Glomerular visceral epithelial cell (primary cell): ENCODE measurements around the gene ARHGAP26.

Experiments used
- DNase-seq: peaks from one replicate; pipeline ENCODE4 v3.0.0-alpha.2; 2016; ENCODE audit errors: extremely low spot score

ARHGAP26 gene

GRCh38 chr5:142748568-142749249, 21.5 kb upstream of the ARHGAP26 start:
- DNase-seq: peak; percentile 46

- peak; percentile 46 for DNase-seq
Measured at GRCh38 chr5:142749321-142749720, 20.9 kb upstream of the ARHGAP26 start.

DNA sequence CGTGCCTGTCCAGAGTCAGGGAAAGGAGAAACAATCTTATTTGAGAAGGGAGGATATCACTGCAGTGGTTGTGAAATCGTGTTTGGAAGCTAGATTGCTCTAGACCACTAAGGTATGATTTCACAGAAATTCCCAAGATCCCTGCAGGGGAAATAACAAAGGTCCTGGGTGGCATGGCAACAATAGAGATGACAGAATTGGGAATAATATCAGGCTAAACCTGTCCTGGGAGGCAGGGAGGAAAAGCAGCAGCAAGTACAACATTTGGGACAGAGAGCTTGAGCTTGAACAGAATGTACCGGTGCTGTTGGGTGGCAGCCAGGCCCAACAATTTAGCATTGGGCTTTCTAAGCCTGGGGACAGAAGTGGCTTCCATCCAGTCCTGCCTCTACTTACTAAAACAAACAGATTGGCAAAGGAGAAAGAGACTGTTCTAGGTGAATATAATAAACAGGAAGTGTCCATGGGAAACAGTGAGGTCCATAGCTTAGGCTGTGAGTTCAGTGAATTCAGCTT, 17.0 kb upstream of the ARHGAP26 start:
- DNase-seq: no peak

GRCh38 chr5:142754031-142754430, 16.1 kb upstream of the ARHGAP26 start:
- DNase-seq: no peak

- no peak for DNase-seq
Measured at GRCh38 chr5:142756576-142756975, 13.6 kb upstream of the ARHGAP26 start.

GRCh38 chr5:142757564-142757963, 12.6 kb upstream of the ARHGAP26 start:
- DNase-seq: no peak

- DNase-seq: no peak
Measured at GRCh38 chr5:142758062-142758795, 11.9 kb upstream of the ARHGAP26 start.

DNA sequence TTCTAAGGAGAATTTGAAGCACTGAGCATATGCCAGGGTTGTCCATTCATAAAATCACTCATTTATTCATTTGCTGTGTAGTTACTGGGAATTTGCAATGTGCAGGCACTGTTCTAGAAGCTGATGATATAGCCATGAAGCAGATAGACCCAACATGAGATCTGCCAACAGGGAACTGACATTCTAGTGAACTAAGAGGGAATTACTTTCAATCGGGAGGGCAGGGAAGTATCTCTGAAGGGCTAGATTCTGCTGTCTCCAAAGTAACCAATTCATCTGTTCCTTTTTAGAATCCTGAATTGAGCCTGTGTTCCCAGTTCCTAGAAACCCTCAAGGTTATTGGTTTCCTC, 11.4 kb upstream of the ARHGAP26 start:
- DNase-seq: no peak

- DNase-seq: no peak
Measured at GRCh38 chr5:142763701-142764100, 6.5 kb upstream of the ARHGAP26 start.

- no peak for DNase-seq
Measured at GRCh38 chr5:142767178-142767577, 3.0 kb upstream of the ARHGAP26 start.

DNA sequence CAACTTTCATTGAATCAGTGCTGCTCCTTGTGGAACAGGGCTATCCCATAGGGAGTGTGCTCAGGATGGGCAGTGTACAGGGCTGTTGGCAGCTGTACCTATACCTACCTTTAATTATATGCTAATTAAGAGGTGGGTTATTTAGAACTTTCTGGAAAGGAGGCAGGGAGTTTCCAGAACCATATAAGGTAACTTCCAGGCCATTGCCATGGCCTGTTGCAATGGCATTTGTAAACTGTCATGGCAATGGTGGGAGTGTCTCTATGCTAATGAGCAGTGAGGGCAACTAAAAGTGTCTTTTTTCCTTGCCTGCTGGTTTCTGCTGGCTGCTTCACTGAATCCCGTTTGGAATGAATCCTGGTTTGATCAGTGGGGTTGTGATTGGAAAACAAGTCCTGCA, 2.3 kb upstream of the ARHGAP26 start:
- no peak for DNase-seq

DNA sequence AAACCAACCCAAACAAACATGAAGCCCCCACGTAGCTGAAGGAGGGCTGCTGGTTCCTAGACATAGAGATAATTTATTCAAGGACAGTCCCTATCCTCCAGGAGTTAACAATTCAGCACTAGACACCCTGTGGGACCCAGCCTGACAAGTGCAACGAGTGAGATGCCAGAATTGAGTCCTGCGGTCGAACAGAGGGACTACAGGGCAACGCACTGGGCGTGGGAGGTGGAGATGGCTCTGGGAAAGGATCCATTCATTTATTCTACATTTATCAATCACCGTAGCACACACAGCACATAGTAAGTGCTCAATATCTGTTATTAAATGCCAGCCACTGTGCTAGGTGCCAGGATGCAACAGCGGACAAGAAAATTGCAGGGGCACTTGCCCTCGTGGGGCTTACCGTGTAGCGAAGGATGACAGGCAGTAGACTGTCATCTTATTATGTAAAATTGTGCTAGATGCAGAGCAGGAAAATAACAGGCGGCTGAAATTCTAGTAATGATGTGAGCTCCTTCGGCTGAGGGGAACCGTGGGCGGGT, 855 bp upstream of the ARHGAP26 start:
- DNase-seq: no peak

DNA sequence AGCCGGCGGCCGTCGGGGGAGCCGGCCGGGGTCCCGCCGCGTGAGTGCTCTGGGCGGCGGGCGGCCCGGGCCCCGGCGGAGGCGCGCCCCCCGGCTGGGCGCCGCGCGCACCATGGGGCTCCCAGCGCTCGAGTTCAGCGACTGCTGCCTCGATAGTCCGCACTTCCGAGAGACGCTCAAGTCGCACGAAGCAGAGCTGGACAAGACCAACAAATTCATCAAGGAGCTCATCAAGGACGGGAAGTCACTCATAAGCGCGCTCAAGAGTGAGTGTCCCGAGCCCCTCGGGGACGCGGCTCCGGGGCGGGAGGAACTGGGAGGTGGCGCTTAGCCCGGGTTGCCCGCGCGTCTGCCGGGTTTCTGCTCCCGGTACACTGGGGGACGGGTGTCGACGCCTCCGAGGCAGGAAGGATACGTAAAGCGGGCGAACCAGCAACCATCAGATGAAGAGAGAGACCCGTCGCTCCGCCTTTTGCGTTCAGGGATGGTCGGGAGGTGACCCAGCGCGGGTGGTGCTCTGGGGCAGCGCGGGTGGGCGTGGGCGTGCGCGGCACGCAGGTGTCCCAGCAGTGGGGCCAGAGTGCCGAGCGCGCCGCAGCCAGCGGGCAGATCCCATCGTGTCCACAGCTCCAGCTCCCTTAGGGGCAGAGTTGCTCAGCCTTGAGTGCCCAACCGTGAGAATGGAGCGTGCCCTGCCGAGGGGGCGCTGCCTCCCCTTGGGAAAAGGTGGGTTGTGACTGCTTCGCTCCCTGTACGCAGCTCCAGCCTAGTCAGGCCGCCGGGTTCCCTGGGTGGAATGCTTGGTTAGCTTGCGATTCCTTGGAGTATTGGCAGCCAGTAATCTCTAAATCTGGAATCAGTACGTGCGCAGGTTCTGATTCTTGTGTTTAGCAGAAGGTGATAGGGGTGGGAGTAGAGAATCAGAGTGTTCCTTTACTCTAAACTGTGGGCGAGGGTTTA, 753 bp downstream of the ARHGAP26 start:
- peak; percentile 68 for DNase-seq

DNA sequence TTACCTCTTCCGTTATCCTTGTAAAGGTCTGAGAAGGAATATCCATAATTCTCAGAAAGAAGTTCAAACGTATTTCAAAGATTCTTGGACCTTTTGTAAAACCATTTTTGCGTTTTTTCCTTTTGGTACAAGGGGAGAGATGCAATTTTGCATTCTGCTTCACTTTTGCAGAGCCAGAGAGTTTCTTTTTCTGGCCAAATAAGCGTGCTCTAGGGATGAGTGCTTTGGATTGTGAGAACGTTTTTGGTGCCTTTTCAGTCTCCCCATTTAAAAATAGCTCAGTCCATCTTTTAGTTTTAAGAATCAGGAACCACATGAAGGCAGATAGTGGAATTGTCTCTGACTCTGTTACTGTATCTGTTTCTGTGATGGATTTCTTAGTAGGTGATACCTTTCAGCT, 1.5 kb downstream of the ARHGAP26 start:
- DNase-seq: no peak

GRCh38 chr5:142772446-142773293, 2.5 kb downstream of the ARHGAP26 start:
- no peak for DNase-seq

- no peak for DNase-seq
Measured at GRCh38 chr5:142777099-142777498, 6.9 kb downstream of the ARHGAP26 start.

- DNase-seq: no peak
Measured at GRCh38 chr5:142777850-142778249, 7.7 kb downstream of the ARHGAP26 start.

GRCh38 chr5:142779163-142779840, 9.1 kb downstream of the ARHGAP26 start:
- DNase-seq: peak; percentile 57

DNA sequence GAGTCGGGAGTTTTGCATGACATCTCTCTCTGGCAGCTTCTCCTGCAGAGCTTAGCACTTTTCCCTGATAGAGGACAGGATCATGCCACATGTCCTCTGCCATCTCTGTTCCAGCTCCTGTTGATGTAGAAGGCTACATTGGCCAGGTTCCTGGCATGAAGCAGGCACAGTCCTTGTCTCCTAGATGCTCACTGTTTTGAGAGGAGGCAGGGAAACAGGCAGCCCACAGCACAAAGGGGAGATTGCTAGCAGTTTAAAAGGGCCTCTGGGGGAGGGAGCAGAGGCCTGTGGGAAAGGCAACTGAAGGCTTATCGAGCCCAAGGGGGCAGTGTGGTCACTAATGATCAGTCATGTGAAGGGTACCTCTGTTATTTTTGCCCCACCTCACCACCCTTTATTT, 10.7 kb downstream of the ARHGAP26 start:
- DNase-seq: peak; percentile 25

DNA sequence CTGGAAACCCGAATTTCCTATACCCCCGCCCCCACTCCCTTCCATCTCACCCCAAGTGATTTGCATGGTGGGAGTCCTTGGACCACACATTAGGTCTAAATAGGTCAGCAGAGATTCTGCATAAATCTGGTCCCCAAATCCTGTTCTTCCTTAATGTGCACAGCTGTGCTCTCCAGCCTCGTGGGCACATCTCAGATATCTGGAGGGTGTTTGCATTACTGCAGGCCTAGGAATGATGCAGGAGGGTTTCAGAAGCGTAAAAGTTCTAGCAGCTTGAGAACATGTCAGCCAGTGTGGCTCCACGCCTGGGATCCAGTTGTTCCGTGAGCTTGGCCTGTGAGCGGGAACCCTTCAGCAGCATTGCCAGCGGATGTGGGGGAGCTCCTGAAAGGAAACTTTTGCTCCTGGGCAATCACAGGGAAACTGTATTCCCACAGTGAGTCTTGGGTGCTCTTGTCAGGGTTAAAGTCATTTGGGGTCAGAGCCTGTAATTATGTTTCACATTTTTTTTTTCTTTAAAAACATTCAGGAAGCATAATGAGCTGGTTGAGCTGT, 12.9 kb downstream of the ARHGAP26 start:
- no peak for DNase-seq
